SK-N-SH (cell line): ENCODE data around the gene ADCYAP1R1.

Experiments
- CHD2 ChIP-seq: fragments of 150-350 bp; IDR thresholded peaks from 2 replicates; pipeline ENCODE4 v1.6.1; 2018; ENCODE audit warnings: low read length; ENCODE audit not compliant: partially characterized antibody
- CTCF ChIP-seq: fragments of 200-600 bp; sonication (generic); IDR thresholded peaks from 2 replicates; pipeline ENCODE4 v1.6.1; 2017; ENCODE audit warnings: antibody characterized with exemption, mild to moderate bottlenecking, moderate library complexity
- EZH2phosphoT487 ChIP-seq: fragments of 200-600 bp; sonication (generic); IDR thresholded peaks from 2 replicates; pipeline ENCODE4 v1.6.1; 2017; ENCODE audit warnings: low read depth, mixed run types, mild to moderate bottlenecking, antibody characterized with exemption, moderate library complexity, borderline replicate concordance
- JUND ChIP-seq: IDR thresholded peaks from 2 replicates; pipeline ENCODE4 v1.4.0; 2012
- NRF1 ChIP-seq: IDR thresholded peaks from 2 replicates; pipeline ENCODE4 v1.6.1; 2012; ENCODE audit warnings: low read depth, mild to moderate bottlenecking, low read length
- POLR2AphosphoS5 ChIP-seq: IDR thresholded peaks from 2 replicates; pipeline ENCODE4 v1.6.1; 2012; ENCODE audit warnings: low read depth, low read length
- RFX5 ChIP-seq: IDR thresholded peaks from 2 replicates; pipeline ENCODE4 v1.6.1; 2012; ENCODE audit warnings: mild to moderate bottlenecking, improper control_type of control experiment, low read length
- SMC3 ChIP-seq: IDR thresholded peaks from 2 replicates; pipeline ENCODE4 v1.6.1; 2012; ENCODE audit warnings: low read depth, low read length, improper control_type of control experiment
- TAF1 ChIP-seq: IDR thresholded peaks from 2 replicates; pipeline ENCODE4 v1.6.1; 2012; ENCODE audit warnings: low read depth, mild to moderate bottlenecking, low read length, moderate library complexity, borderline replicate concordance
- TCF12 ChIP-seq: IDR thresholded peaks from 2 replicates; pipeline ENCODE4 v1.4.0; 2012
- YY1 ChIP-seq: IDR thresholded peaks from 2 replicates; pipeline ENCODE4 v1.4.0; 2012; ENCODE audit warnings: low read depth, mild to moderate bottlenecking

GRCh38 chr7:31006857-31007256 lies 45.3 kb upstream of the ADCYAP1R1 start:
- TF ChIP-seq RFX5 (no peak), CHD2 (no peak), CTCF (no peak), YY1 (no peak), JUND (no peak), EZH2phosphoT487 (no peak), POLR2AphosphoS5 (no peak), SMC3 (no peak), NRF1 (no peak), TAF1 (no peak), TCF12 (no peak)
